COLO668 (cell line): ENCODE results near the gene HPSE2.

ENCODE experiments used
- DNase-seq: peaks from one replicate; lab custom pipeline; 2025; ENCODE audit not compliant: unreplicated experiment; lab: John Stamatoyannopoulos, UW

HPSE2 gene

GRCh38 chr10:98469001-98469931, 766.4 kb downstream of the HPSE2 start:
- no peak for DNase-seq

- peak; percentile 69 for DNase-seq
Measured at GRCh38 chr10:98467506-98468318, 767.9 kb downstream of the HPSE2 start.

GRCh38 chr10:98466861-98467505, 768.7 kb downstream of the HPSE2 start:
- no peak for DNase-seq

GRCh38 chr10:98465866-98466265, 769.8 kb downstream of the HPSE2 start:
- no peak for DNase-seq

GRCh38 chr10:98463976-98464754, 771.5 kb downstream of the HPSE2 start:
- DNase-seq: no peak

GRCh38 chr10:98463016-98463415, 772.6 kb downstream of the HPSE2 start:
- no peak for DNase-seq

- DNase-seq: no peak
Measured at GRCh38 chr10:98461500-98461842, 774.2 kb downstream of the HPSE2 start.

- peak; percentile 35 for DNase-seq
Measured at GRCh38 chr10:98460837-98461499, 774.7 kb downstream of the HPSE2 start.

GRCh38 chr10:98458809-98459784, 776.6 kb downstream of the HPSE2 start:
- no peak for DNase-seq

- no peak for DNase-seq
Measured at GRCh38 chr10:98457721-98458120, 777.9 kb downstream of the HPSE2 start.

GRCh38 chr10:98456686-98457482, 778.8 kb downstream of the HPSE2 start:
- DNase-seq: no peak

- DNase-seq: peak; percentile 31
Measured at GRCh38 chr10:98456043-98456570, 779.5 kb downstream of the HPSE2 start.

GRCh38 chr10:98453729-98454128, 781.9 kb downstream of the HPSE2 start:
- DNase-seq: no peak

- no peak for DNase-seq
Measured at GRCh38 chr10:98450618-98451017, 785.0 kb downstream of the HPSE2 start.

- DNase-seq: no peak
Measured at GRCh38 chr10:98449287-98449686, 786.4 kb downstream of the HPSE2 start.

GRCh38 chr10:98446661-98447221, 788.9 kb downstream of the HPSE2 start, which contains the start of gene HPS1:
Gene HPS1 (minus strand): TSS chr10:98446935. CDS start chr10:98443240, 3,695 bp downstream.
- DNase-seq: peak; percentile 80

- DNase-seq: peak; percentile 21
Measured at GRCh38 chr10:98446151-98446660, 789.4 kb downstream of the HPSE2 start.
